ENCODE data around the gene CNTF. TPM values are rescaled to one million over a fixed set of nuclear protein-coding genes. Genes with fewer than 3 reads are reported as not detected.
A peak's percentile ranks its signal among the peaks of the same experiment; 100 is the strongest.

Gene CNTF
- polyA plus RNA-seq, 4 donors: 0.63 to 0.78 TPM; not detected in 2

DNA sequence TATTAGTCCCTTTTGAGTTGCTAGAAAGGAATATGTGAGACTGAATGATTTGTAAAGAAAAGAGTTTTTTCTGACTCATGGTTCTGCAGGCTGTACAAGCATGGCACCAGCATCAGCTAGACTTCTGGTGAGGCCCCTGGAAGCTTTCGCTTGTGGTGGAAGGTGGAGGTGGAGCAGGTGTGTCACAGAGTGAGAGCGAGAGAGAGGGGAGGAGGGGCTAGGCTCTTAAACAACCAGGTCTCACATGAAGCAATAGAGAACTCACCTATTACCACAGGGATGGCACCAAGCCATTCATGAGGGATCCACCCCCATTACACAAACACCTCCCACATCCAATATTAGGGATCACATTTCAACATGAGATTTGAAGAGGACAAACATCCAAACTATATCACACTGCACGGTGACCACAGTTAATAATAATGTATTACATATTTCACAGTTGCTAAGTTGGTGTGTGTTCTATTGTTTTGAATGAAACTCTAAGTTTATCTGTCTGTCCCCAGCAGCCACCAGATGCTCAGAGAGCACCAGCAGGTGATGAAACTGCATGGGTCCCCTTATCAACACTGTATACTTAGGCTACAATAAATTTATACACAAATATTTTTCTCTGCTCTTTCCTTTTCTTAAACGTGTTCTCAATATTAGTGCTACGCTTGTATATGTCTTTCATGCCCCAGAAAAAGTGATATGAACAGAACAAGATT lies 29.5 kb upstream of the CNTF start:
- Histone ChIP-seq H3K27me3 (ENCODE audit: control insufficient read depth in 3 of 3, insufficient read depth in 3 of 3, low read length in 3 of 3) (no peaks in the 10 kb centered on the region), H3K4me3 (ENCODE audit: low read depth in 1 of 3, low read length in 3 of 3) (no peak overlapping the region), H3K4me1 (ENCODE audit: control insufficient read depth in 3 of 3, insufficient read depth in 2 of 3, low read depth in 1 of 3, low read length in 2 of 3) (peaks cover 3 to 30% (median 6%) of the 10 kb centered on the region in 3 donors), H3K27ac (ENCODE audit: low read depth in 1 of 3, low read length in 2 of 3) (no peak overlapping the region), H3K36me3 (ENCODE audit: control insufficient read depth in 3 of 3, insufficient read depth in 2 of 3, low read depth in 1 of 3, low read length in 3 of 3) (peaks cover 0 to 7% (median 0%) of the 10 kb centered on the region in 3 donors), H3K9me3 (ENCODE audit: control insufficient read depth in 2 of 2, insufficient read depth in 1 of 2, low read depth in 1 of 2, low read length in 1 of 2) (no peaks in the 10 kb centered on the region)
- FAIRE-seq: no peak
- WGBS, 3 donors: 26 to 62% (median 45%) methylated on average over 5 of the region's 5 CpGs
- DNase-seq: peak; percentile 56 to 58

DNA sequence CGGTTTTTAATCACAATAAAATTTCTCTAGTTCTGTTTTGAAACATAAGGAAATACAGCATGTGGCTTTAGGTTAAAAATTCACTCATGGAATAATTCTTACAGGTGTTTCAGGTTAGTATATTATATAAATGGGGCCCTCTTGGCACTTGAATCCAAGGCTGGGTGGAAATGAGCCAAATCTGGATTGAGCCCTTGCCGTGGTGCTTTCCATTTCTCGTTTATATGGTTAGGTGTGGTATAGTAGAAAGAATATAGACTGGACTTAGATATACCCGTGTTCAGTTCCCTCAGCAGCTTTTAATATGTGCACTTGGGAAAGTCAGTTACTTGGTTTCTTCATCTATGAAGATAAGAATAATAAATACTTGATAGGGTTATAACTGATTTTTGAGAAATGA lies 27.6 kb upstream of the CNTF start:
- Histone ChIP-seq H3K27me3 (ENCODE audit: control insufficient read depth in 3 of 3, insufficient read depth in 3 of 3, low read length in 3 of 3) (no peaks in the 10 kb centered on the region), H3K4me1 (ENCODE audit: control insufficient read depth in 3 of 3, insufficient read depth in 2 of 3, low read depth in 1 of 3, low read length in 2 of 3) (peaks cover 5 to 30% (median 6%) of the 10 kb centered on the region in 3 donors), H3K9me3 (ENCODE audit: control insufficient read depth in 2 of 2, insufficient read depth in 1 of 2, low read depth in 1 of 2, low read length in 1 of 2) (no peaks in the 10 kb centered on the region), H3K36me3 (ENCODE audit: control insufficient read depth in 3 of 3, insufficient read depth in 2 of 3, low read depth in 1 of 3, low read length in 3 of 3) (peaks cover 0 to 3% (median 0%) of the 10 kb centered on the region in 3 donors), H3K4me3 (ENCODE audit: low read depth in 1 of 3, low read length in 3 of 3) (no peak overlapping the region), H3K27ac (ENCODE audit: low read depth in 1 of 3, low read length in 2 of 3) (no peak overlapping the region)
- no peak for FAIRE-seq
- WGBS, 3 donors: 10 to 46% (median 23%) methylated on average over 4 of the region's 4 CpGs
- DNase-seq: peak in 1 of 2 donors; percentile 76

DNA sequence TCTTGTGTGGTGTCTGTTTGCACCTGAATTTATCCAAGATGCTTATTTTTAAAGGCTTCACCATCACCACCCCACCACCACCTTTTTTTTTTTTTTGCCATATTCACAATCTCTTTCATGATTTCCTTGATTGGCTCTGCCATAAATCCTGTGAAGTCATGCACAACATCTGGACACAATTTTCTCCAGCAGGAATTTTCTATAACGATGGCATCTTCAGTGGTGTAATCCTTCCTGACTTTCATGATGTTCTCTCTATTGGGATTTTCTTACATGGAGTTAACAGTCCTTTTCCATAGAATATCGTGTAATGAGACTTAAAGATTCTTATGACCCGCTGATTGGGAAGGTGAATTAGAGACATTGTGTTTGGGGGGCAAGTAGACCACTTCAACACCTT lies 25.8 kb upstream of the CNTF start:
- H3K9me3 ChIP-seq (ENCODE audit: control insufficient read depth in 2 of 2, insufficient read depth in 1 of 2, low read depth in 1 of 2, low read length in 1 of 2): no peaks in the 10 kb centered on the region
- H3K27me3 ChIP-seq (ENCODE audit: control insufficient read depth in 3 of 3, insufficient read depth in 3 of 3, low read length in 3 of 3): no peaks in the 10 kb centered on the region
- 83 to 89% (median 84%) methylated on average over 3 of the region's 3 CpGs for WGBS, 3 donors
- H3K4me1 ChIP-seq (ENCODE audit: control insufficient read depth in 3 of 3, insufficient read depth in 2 of 3, low read depth in 1 of 3, low read length in 2 of 3): peaks cover 5 to 30% (median 6%) of the 10 kb centered on the region in 3 donors
- FAIRE-seq (no peak), DNase-seq (no peak)
- H3K27ac ChIP-seq (ENCODE audit: low read depth in 1 of 3, low read length in 2 of 3): no peak overlapping the region
- H3K4me3 ChIP-seq (ENCODE audit: low read depth in 1 of 3, low read length in 3 of 3): no peak overlapping the region
- peaks cover 0 to 3% (median 0%) of the 10 kb centered on the region in 3 donors for H3K36me3 ChIP-seq (ENCODE audit: control insufficient read depth in 3 of 3, insufficient read depth in 2 of 3, low read depth in 1 of 3, low read length in 3 of 3)

DNA sequence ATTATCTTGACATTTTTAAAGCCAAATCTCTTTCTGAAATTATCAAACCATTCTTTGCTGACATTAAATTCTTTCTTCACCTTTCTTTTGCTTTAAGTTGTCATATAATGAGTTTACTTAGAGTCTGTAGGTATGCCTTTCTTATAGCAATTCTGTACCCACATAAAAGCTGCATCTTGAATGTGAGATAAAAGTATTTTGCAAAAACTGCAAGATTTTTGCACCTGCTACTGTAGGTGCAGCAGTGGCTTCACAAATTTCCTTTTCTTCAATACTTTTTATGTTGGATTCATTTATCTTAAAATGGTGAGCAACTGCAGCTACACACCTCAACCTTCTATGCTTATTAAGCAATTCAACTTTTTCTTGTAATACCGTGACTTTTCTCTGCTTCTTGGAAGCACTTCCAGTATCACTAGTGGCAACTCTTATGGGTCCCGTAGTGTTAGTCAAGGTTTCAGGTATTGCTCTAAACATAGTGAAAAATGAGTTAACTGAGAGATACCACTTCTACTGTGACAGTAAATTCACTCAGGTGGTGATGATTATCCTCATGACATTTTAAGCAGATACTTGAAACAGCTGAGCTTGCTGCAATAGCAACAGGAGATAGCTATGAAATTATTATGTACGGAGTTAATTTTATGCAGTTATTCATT lies 24.9 kb upstream of the CNTF start:
- 61 to 72% (median 63%) methylated on average over 3 of the region's 3 CpGs for WGBS, 3 donors
- H3K4me3 ChIP-seq (ENCODE audit: low read depth in 1 of 3, low read length in 3 of 3): no peak overlapping the region
- peaks cover 0 to 3% (median 0%) of the 10 kb centered on the region in 3 donors for H3K36me3 ChIP-seq (ENCODE audit: control insufficient read depth in 3 of 3, insufficient read depth in 2 of 3, low read depth in 1 of 3, low read length in 3 of 3)
- no peaks in the 10 kb centered on the region for H3K27me3 ChIP-seq (ENCODE audit: control insufficient read depth in 3 of 3, insufficient read depth in 3 of 3, low read length in 3 of 3)
- H3K4me1 ChIP-seq (ENCODE audit: control insufficient read depth in 3 of 3, insufficient read depth in 2 of 3, low read depth in 1 of 3, low read length in 2 of 3): peaks cover 5 to 27% (median 6%) of the 10 kb centered on the region in 3 donors
- H3K9me3 ChIP-seq (ENCODE audit: control insufficient read depth in 2 of 2, insufficient read depth in 1 of 2, low read depth in 1 of 2, low read length in 1 of 2): no peaks in the 10 kb centered on the region
- no peak for FAIRE-seq
- peak overlapping the region in 1 of 3 donors; percentile 11 for H3K27ac ChIP-seq (ENCODE audit: low read depth in 1 of 3, low read length in 2 of 3)
- no peak for DNase-seq

DNA sequence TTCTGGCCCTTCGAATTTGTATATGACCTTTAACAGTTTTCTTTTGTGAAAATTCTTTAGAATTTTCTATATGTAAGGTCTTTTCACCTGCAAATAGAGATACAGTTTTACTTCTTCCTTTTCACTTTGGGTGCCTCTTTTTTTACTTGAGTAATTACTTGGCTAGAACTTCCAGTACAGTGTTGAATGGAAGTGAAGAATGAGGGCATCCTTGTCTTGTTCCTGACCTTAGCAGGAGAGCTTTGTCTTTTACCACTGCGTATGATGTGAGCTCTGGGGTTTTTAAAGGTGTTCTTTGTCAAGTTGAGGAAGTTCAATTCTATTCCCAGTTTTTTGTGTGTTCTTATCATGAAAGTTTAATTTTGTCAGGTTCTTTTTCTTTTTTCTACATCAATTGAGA lies 22.0 kb upstream of the CNTF start:
- DNase-seq (no peak), FAIRE-seq (no peak)
- WGBS, 3 donors: 92 to 95% (median 95%) methylated on average over 2 of the region's 2 CpGs
- Histone ChIP-seq H3K9me3 (ENCODE audit: control insufficient read depth in 2 of 2, insufficient read depth in 1 of 2, low read depth in 1 of 2, low read length in 1 of 2) (no peaks in the 10 kb centered on the region), H3K36me3 (ENCODE audit: control insufficient read depth in 3 of 3, insufficient read depth in 2 of 3, low read depth in 1 of 3, low read length in 3 of 3) (peaks cover 0 to 2% (median 2%) of the 10 kb centered on the region in 3 donors), H3K27me3 (ENCODE audit: control insufficient read depth in 3 of 3, insufficient read depth in 3 of 3, low read length in 3 of 3) (no peaks in the 10 kb centered on the region), H3K4me3 (ENCODE audit: low read depth in 1 of 3, low read length in 3 of 3) (no peak overlapping the region), H3K4me1 (ENCODE audit: control insufficient read depth in 3 of 3, insufficient read depth in 2 of 3, low read depth in 1 of 3, low read length in 2 of 3) (peaks cover 4 to 17% (median 6%) of the 10 kb centered on the region in 3 donors), H3K27ac (ENCODE audit: low read depth in 1 of 3, low read length in 2 of 3) (no peak overlapping the region)

DNA sequence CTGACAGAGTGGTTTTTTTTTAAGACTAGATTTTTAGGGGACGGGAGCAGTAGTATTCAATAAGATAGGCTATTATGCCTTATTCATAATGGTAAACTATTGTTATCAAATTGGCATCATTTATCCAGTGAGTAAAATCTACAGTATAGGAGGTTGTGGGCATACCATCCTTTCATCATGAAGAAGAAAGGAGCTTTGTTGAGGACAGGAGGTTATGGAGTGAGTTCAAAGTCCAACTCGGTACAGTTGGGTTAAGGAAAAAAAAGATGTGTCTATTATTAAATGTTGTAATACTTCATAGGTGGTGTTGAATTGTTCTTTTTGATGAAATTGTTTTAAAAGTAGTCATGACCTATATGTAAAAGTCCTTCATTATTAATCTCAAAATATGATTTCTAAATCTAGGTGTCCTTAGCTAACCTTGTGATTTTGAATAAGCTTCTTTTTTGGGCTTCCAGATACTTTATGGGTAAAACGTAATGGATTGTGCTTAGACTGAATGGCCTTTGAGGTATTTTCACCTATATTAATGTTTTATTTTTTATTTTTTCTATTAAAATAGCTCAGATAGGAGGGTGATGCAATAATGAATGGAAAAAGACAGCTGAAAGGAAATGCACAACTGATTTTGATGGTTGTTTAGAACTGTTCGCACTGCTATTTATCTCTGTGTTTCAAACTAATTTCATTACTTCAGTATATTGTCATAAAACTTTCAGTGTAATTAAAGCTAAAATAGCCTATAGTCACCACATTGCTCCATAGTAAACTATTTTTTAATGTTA lies 15.3 kb upstream of the CNTF start:
- 76 to 81% (median 81%) methylated on average over 4 of the region's 4 CpGs for WGBS, 3 donors
- DNase-seq (peak in 1 of 2 donors; percentile 25), FAIRE-seq (peak; percentile 26)
- Histone ChIP-seq H3K4me3 (ENCODE audit: low read depth in 1 of 3, low read length in 3 of 3) (no peak overlapping the region), H3K4me1 (ENCODE audit: control insufficient read depth in 3 of 3, insufficient read depth in 2 of 3, low read depth in 1 of 3, low read length in 2 of 3) (peaks cover 0 to 7% (median 4%) of the 10 kb centered on the region in 3 donors), H3K27me3 (ENCODE audit: control insufficient read depth in 3 of 3, insufficient read depth in 3 of 3, low read length in 3 of 3) (no peaks in the 10 kb centered on the region), H3K36me3 (ENCODE audit: control insufficient read depth in 3 of 3, insufficient read depth in 2 of 3, low read depth in 1 of 3, low read length in 3 of 3) (peaks cover 4 to 8% (median 5%) of the 10 kb centered on the region in 3 donors), H3K27ac (ENCODE audit: low read depth in 1 of 3, low read length in 2 of 3) (no peak overlapping the region), H3K9me3 (ENCODE audit: control insufficient read depth in 2 of 2, insufficient read depth in 1 of 2, low read depth in 1 of 2, low read length in 1 of 2) (no peaks in the 10 kb centered on the region)

DNA sequence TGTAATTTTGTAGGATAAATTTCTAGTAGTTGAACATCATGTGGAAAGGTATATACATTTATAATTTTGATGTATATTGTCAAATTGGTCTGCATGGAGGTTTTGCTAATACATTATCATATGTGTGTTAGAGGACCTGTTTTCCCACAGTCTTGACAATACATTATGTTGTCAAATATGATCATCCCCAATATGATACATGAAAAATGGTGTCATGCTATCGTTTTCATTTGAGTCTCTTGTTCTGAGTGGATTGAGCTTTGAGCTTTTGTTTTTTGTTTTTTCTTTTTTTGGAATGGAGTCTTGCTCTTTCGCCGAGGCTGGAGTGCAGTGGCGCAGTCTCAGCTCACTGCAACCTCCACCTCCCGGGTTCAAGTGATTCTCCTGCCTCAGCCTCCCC lies 14.1 kb upstream of the CNTF start:
- no peak overlapping the region for H3K27ac ChIP-seq (ENCODE audit: low read depth in 1 of 3, low read length in 2 of 3)
- no peak overlapping the region for H3K4me3 ChIP-seq (ENCODE audit: low read depth in 1 of 3, low read length in 3 of 3)
- no peaks in the 10 kb centered on the region for H3K27me3 ChIP-seq (ENCODE audit: control insufficient read depth in 3 of 3, insufficient read depth in 3 of 3, low read length in 3 of 3)
- WGBS, 3 donors: 90 to 97% (median 91%) methylated on average over 5 of the region's 5 CpGs
- DNase-seq (no peak), FAIRE-seq (no peak)
- H3K36me3 ChIP-seq (ENCODE audit: control insufficient read depth in 3 of 3, insufficient read depth in 2 of 3, low read depth in 1 of 3, low read length in 3 of 3): peaks cover 7 to 10% (median 8%) of the 10 kb centered on the region in 3 donors
- H3K4me1 ChIP-seq (ENCODE audit: control insufficient read depth in 3 of 3, insufficient read depth in 2 of 3, low read depth in 1 of 3, low read length in 2 of 3): peaks cover 0 to 7% (median 4%) of the 10 kb centered on the region in 3 donors
- no peaks in the 10 kb centered on the region for H3K9me3 ChIP-seq (ENCODE audit: control insufficient read depth in 2 of 2, insufficient read depth in 1 of 2, low read depth in 1 of 2, low read length in 1 of 2)

DNA sequence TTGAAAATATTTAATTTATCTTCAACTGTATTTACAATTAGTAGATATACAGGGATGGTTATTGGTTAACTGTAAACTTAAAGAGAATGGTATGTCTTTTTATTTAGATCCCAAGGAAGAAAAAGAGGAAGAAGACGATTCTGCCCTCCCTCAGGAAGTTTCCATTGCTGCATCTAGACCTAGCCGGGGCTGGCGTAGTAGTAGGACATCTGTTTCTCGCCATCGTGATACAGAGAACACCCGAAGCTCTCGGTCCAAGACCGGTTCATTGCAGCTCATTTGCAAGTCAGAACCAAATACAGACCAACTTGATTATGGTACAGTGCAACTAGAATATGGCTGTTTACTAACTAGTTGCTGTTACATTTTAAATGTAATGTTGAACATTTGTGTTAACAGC lies 12.7 kb upstream of the CNTF start:
- H3K27ac ChIP-seq (ENCODE audit: low read depth in 1 of 3, low read length in 2 of 3): no peak overlapping the region
- H3K36me3 ChIP-seq (ENCODE audit: control insufficient read depth in 3 of 3, insufficient read depth in 2 of 3, low read depth in 1 of 3, low read length in 3 of 3): peaks cover 5 to 16% (median 9%) of the 10 kb centered on the region in 3 donors
- 79 to 90% (median 89%) methylated on average over 8 of the region's 8 CpGs for WGBS, 3 donors
- FAIRE-seq (no peak), DNase-seq (no peak)
- no peaks in the 10 kb centered on the region for H3K27me3 ChIP-seq (ENCODE audit: control insufficient read depth in 3 of 3, insufficient read depth in 3 of 3, low read length in 3 of 3)
- H3K4me1 ChIP-seq (ENCODE audit: control insufficient read depth in 3 of 3, insufficient read depth in 2 of 3, low read depth in 1 of 3, low read length in 2 of 3): peaks cover under 1 to 1% (median 1%) of the 10 kb centered on the region in 3 donors
- H3K9me3 ChIP-seq (ENCODE audit: control insufficient read depth in 2 of 2, insufficient read depth in 1 of 2, low read depth in 1 of 2, low read length in 1 of 2): no peaks in the 10 kb centered on the region
- no peak overlapping the region for H3K4me3 ChIP-seq (ENCODE audit: low read depth in 1 of 3, low read length in 3 of 3)
